ENCODE results near the gene PTPRN.

Gene PTPRN

DNA sequence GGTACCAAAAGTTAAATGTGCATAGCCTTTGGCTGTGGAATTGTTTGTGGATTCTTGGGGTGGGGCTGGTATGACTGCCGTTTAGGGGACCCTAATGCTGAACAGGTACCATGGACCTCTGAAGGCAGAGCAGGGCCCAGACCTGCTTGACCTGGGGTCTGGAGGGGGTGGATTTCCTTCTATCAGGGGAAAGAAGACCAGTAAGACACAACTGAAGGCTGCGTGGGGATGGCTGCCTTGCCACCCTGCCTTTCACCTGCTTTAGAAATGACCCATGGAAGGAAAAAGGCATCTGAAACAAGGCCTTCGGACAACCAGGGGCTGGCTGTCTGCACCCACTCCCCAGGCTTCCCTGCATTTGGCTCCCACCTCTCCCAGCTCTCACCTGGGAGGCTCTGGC, 41.0 kb upstream of the PTPRN start:
- TF ChIP-seq ZFX (IDR thresholded peaks at IDR 0.05; ENCODE audit: borderline replicate concordance) = no peak
- TF ChIP-seq, protein P1, sequence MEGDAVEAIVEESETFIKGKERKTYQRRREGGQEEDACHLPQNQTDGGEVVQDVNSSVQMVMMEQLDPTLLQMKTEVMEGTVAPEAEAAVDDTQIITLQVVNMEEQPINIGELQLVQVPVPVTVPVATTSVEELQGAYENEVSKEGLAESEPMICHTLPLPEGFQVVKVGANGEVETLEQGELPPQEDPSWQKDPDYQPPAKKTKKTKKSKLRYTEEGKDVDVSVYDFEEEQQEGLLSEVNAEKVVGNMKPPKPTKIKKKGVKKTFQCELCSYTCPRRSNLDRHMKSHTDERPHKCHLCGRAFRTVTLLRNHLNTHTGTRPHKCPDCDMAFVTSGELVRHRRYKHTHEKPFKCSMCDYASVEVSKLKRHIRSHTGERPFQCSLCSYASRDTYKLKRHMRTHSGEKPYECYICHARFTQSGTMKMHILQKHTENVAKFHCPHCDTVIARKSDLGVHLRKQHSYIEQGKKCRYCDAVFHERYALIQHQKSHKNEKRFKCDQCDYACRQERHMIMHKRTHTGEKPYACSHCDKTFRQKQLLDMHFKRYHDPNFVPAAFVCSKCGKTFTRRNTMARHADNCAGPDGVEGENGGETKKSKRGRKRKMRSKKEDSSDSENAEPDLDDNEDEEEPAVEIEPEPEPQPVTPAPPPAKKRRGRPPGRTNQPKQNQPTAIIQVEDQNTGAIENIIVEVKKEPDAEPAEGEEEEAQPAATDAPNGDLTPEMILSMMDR (IDR thresholded peaks at IDR 0.05) = no peak
- H3K27ac ChIP-seq = no peak overlapping the region

DNA sequence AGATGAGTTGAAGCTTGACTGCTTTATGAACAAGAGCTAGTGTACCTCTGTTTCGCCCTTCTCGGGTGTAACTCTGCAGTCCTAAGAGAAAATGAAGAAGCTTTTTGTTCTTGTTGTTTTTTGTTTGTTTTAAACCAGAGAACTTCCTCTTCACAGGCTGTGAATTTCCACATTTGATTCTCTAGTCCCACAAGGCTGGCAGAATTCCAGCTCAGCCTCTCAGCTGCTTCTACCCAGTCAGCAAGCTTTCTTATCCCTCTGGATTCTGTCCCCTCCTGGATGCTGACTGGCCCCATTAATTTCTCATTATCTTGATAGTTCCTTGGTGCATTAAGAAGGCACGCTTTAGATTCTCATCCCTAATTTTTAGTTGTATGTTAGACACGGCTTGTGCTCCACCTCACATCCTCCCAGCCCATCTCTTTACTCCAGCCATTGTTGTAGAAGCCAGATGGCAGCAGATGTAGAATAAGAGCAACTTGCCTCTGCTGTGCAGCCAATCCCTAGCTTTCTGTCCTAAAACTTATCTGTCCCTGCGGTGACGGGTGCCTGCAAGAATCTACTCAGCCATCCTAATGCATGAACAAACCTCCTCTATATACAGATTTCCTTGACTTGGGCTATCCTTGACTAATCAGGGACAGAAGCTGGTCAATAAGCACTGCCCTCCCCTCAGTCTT, 35.7 kb upstream of the PTPRN start:
- no peak overlapping the region for H3K27ac ChIP-seq
- no peak for TF ChIP-seq ZFX (IDR thresholded peaks at IDR 0.05; ENCODE audit: borderline replicate concordance)
- TF ChIP-seq, protein P1 (IDR thresholded peaks at IDR 0.05) = no peak

DNA sequence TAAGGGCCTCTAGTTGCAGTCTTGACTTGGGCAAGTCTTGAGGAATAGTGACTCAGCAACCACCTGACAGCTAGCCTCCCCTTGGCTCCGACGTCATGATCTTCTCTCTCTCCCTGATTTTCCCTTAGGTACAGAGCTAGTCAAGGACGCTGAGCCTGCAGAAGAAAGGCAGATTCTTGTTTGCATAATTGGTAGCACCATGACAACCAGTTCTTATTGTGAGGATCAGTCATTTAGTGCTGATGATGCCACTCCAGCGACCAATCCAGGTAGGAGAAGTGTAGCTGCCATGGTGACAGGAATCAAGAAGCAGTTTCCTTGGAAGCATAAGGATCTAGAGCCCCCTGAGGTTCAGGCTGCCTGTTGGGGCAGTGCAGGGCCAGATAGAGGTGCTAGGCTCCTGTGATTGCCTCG, 26.2 kb upstream of the PTPRN start:
- no peak for TF ChIP-seq ZFX (IDR thresholded peaks at IDR 0.05; ENCODE audit: borderline replicate concordance)
- TF ChIP-seq, protein P1 (IDR thresholded peaks at IDR 0.05) = no peak

DNA sequence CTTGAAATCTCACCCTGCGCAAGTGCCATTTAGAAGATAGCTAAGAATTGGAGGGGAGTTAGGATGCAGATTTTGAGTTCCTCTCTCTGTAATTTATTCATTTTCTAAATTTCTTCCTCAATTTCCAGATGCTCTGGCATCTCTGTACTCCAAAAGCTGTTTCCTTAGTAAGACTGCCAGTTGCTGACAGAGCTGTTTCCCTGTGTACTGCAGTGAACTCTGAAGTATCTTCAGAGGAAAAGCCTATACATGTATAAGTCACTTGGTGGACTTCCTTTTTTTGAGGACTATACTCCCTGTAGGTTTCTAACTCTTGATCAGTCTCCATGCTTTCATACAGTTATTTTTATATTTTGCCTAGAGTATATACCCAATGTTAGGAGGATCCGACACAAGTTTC, 24.9 kb upstream of the PTPRN start:
- no peak for TF ChIP-seq ZFX (IDR thresholded peaks at IDR 0.05; ENCODE audit: borderline replicate concordance)
- TF ChIP-seq, protein P1 (IDR thresholded peaks at IDR 0.05) = no peak

More for the DNA sequence above, 26.2 kb upstream of the PTPRN start:
- no peak overlapping the region for H3K27ac ChIP-seq

DNA sequence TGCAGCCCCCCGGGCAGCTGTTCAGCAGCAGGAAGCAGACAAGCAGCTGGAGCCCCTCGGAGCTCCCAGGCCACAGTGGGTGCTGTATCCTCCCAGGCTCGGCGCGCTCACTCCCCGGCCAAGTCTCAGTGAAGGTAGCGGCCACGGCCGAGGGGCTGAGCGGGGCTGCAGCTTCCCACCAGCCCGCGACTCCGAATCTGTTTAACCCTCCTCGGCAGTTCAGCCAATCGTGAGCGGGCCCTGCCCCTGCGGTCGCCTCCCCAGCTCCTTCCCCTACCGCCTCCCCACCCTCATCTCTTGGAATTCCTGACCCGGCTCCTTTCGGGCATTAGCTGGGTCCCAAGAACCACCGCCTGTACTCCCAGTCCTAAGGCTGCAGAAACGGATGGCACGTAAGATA, 23.3 kb upstream of the PTPRN start, which contains the start of gene RESP18:
RESP18 (minus strand) TSS at position 203 of the 400 bp plus-strand sequence.
- no peak for TF ChIP-seq ZFX (IDR thresholded peaks at IDR 0.05; ENCODE audit: borderline replicate concordance)
- TF ChIP-seq, protein P1 (IDR thresholded peaks at IDR 0.05) = no peak
- no peak within 1 kb of the TSS for H3K27ac ChIP-seq

More for the DNA sequence above, 24.9 kb upstream of the PTPRN start:
- no peak overlapping the region for H3K27ac ChIP-seq

DNA sequence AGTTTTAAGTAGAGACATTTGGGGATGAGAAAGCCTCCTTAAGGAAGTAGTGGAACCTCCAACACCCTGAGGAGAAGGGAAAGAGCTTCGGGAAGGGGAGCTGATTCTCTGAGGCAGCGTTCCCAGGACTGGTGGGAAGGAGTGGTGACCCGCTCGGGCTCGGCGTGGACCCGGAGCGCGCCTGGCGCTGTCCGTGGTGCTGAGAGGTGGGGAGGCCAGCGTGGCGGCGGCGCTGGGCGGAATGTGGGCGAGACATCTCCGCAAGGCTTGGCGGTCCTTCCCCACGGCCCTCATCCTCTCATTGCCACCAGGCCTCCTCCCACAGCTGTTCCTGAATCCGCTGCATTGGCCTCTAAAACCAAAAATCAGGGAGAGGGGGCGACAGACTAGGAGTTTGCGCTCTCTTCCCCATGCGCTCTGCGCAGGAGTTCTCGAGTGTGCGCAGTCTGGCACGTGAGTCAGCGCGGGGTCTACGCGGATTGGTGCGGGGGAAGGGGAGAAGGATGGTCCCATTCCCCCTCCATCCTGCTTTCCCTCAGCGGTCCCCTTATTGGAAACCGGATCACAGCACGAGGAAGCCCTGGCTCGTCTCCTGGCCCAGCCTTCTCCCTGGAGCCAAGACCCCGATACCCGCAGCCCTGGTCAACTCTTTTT, 22.5 kb upstream of the PTPRN start:
- no peak for TF ChIP-seq ZFX (IDR thresholded peaks at IDR 0.05; ENCODE audit: borderline replicate concordance)
- TF ChIP-seq, protein P1 (IDR thresholded peaks at IDR 0.05) = no peak
- H3K27ac ChIP-seq = no peak overlapping the region

DNA sequence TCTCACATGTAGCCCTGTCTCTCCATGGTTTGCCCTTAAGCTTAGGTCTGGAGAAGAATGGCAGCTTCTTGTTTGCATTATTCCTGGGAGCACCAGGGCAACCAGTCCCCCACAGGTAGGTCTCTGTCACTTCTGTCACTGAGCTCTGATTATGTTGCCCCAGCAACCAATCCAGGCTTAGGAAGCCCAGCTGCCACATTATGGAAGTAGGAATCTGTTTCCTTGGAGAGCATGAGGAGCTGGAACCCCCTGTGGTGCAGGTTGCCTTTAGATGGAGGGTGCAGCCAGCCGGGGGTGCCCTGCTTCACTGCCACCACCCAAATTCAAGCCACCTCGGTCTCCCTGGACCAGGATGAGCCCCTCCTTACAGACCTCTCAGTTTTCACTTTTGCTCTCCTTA, 18.5 kb upstream of the PTPRN start:
- TF ChIP-seq, protein P1 (IDR thresholded peaks at IDR 0.05) = no peak
- TF ChIP-seq ZFX (IDR thresholded peaks at IDR 0.05; ENCODE audit: borderline replicate concordance) = no peak
- no peak overlapping the region for H3K27ac ChIP-seq
